Mucosa of descending colon (tissue), 3 donors: Measurements from ENCODE around the gene SLC4A7. TPM values are rescaled to one million over a fixed set of nuclear protein-coding genes. Genes with fewer than 3 reads are reported as not detected.
A peak's percentile ranks its signal among the peaks of the same experiment; 100 is the strongest.

Source experiments
- ATAC-seq: fragments of 200-7000 bp; cut with Tn5 transposase; one replicate; pipeline ENCODE4 v1.9.1; 2020; ENCODE audit warnings: mild to moderate bottlenecking, moderate library complexity
- DNase-seq, 3 donors: peaks; one replicate each; pipeline ENCODE4 v3.0.0-alpha.2; 2020
- H3K36me3 ChIP-seq: fragments of 200-600 bp; one replicate; pipeline ENCODE4 v1.8.0; 2021; ENCODE audit warnings: low read depth, mild to moderate bottlenecking
- H3K4me1 ChIP-seq: fragments of 200-600 bp; one replicate; pipeline ENCODE4 v1.8.0; 2021; ENCODE audit warnings: low read depth, mild to moderate bottlenecking
- H3K4me3 ChIP-seq: fragments of 200-600 bp; one replicate; pipeline ENCODE4 v1.8.0; 2021; ENCODE audit warnings: mild to moderate bottlenecking
- H3K9me3 ChIP-seq: fragments of 200-600 bp; one replicate; pipeline ENCODE4 v1.8.0; 2021; ENCODE audit warnings: mild to moderate bottlenecking
- CTCF ChIP-seq: fragments of 200-600 bp; IDR thresholded peaks from one replicate; pipeline ENCODE4 v1.8.0; 2022; ENCODE audit warnings: antibody characterized with exemption, mild to moderate bottlenecking
- intact Hi-C, 2 donors: fragments of 100-400 bp; cut with DNase I in 1 of 2; cut with micrococcal nuclease in 1 of 2; formaldehyde crosslinking; loops; one replicate each; pipeline versions ENCODE4 v1.11.0 to v1.11.1; 2022; cut with DNase I, micrococcal nuclease
- total RNA-seq, 3 donors: library from RNA; stranded (reverse); fragmentation: NEBNext Ultra II Directional in 2 of 3; extraction: Animal tissue kit (Norgen Biotek cat#: 25700) in 2 of 3; gene quantifications; one replicate each; pipeline versions ENCODE4 v1.2.1 to v1.2.4, GENCODE V29; 2021 to 2023
- donor health status: DM: no; HTN: no; CAD: no; lungs with moderate emphysema.
- donor health status: DM: no; HTN: no; CAD: no.
- donor health status: DM: no; HTN: yes; CAD: no.

Gene SLC4A7
- total RNA-seq, 3 donors from 2014 or later: 21.2 to 43.3 (median 22.7) TPM

- Histone ChIP-seq H3K4me3 (no peak overlapping the region), H3K36me3 (no peaks in the 10 kb centered on the region), H3K4me1 (peaks cover 15% of the 10 kb centered on the region), H3K9me3 (no peaks in the 10 kb centered on the region)
- intact Hi-C loops: no loop called here
- peak in 1 of 3 donors; percentile 65 for DNase-seq
- peak; percentile 92 for ATAC-seq
- TF ChIP-seq CTCF: no peak
These were observed 123.8 kb downstream of the SLC4A7 start for GRCh38 chr3:27360113-27361078.

- Histone ChIP-seq H3K4me1 (peaks cover 15% of the 10 kb centered on the region), H3K36me3 (no peaks in the 10 kb centered on the region), H3K9me3 (no peaks in the 10 kb centered on the region), H3K4me3 (no peak overlapping the region)
- no peak for TF ChIP-seq CTCF
- no peak for DNase-seq
- ATAC-seq: no peak
- intact Hi-C loops: no loop called here
These were observed 125.8 kb downstream of the SLC4A7 start for GRCh38 chr3:27358372-27358771.

GRCh38 chr3:27357665-27358258, 126.4 kb downstream of the SLC4A7 start:
- Histone ChIP-seq H3K4me1 (peaks cover 15% of the 10 kb centered on the region), H3K9me3 (no peaks in the 10 kb centered on the region), H3K4me3 (no peak overlapping the region), H3K36me3 (no peaks in the 10 kb centered on the region)
- DNase-seq (peak in 2 of 3 donors; percentile 39 to 67), ATAC-seq (peak; percentile 69)
- intact Hi-C loops: no loop called here
- TF ChIP-seq CTCF: peak; percentile 39

GRCh38 chr3:27356976-27357375, 127.2 kb downstream of the SLC4A7 start:
- Histone ChIP-seq H3K4me3 (no peak overlapping the region), H3K36me3 (no peaks in the 10 kb centered on the region), H3K4me1 (peaks cover 15% of the 10 kb centered on the region), H3K9me3 (no peaks in the 10 kb centered on the region)
- no peak for DNase-seq
- ATAC-seq: no peak
- no peak for TF ChIP-seq CTCF
- intact Hi-C loops: no loop called here

GRCh38 chr3:27354588-27355203, 129.5 kb downstream of the SLC4A7 start:
- peak; percentile 83 for ATAC-seq
- Histone ChIP-seq H3K4me3 (no peak overlapping the region), H3K36me3 (no peaks in the 10 kb centered on the region), H3K9me3 (no peaks in the 10 kb centered on the region), H3K4me1 (peaks cover 3% of the 10 kb centered on the region)
- intact Hi-C loops: no loop called here
- DNase-seq: peak in 1 of 3 donors; percentile 71
- no peak for TF ChIP-seq CTCF
